Kidney epithelial cell (primary cell): Measurements from ENCODE around the gene TRNP1. TPM values are rescaled to one million over a fixed set of nuclear protein-coding genes. Genes with fewer than 3 reads are reported as not detected.

Source experiments
- DNase-seq: peaks from one replicate; pipeline ENCODE4 v3.0.0-alpha.2; 2010; ENCODE audit warnings: low read depth
- H3K27me3 ChIP-seq: 2 replicates; pipeline ENCODE4 v1.6.0; 2011; ENCODE audit warnings: low read length; ENCODE audit not compliant: control insufficient read depth, insufficient read depth
- H3K36me3 ChIP-seq: 2 replicates; pipeline ENCODE4 v1.5.1; 2011; ENCODE audit warnings: low read length; ENCODE audit not compliant: control insufficient read depth, insufficient read depth
- H3K4me3 ChIP-seq: 2 replicates; pipeline ENCODE4 v1.5.1; 2011; ENCODE audit warnings: low read depth, mild to moderate bottlenecking, control low read depth, low read length
- CTCF ChIP-seq: IDR thresholded peaks from 2 replicates; pipeline ENCODE4 v1.5.1; 2011; ENCODE audit warnings: mild to moderate bottlenecking, moderate library complexity, low read length, control low read depth, inconsistent platforms; ENCODE audit not compliant: insufficient read depth, poor library complexity, severe bottlenecking
- total RNA-seq: library from RNA; depleted of rRNA; stranded (reverse); fragments of >200 nt; gene quantifications from 2 replicates; pipeline ENCODE4 v1.2.3, GENCODE V29; 2015

The TRNP1 gene
- total RNA-seq, 1 donor from 2014 or later: 127 TPM

GRCh38 chr1:27036718-27037117, 43.2 kb downstream of the TRNP1 start:
- no peak for DNase-seq
- H3K36me3 ChIP-seq: no peaks in the 10 kb centered on the region
- H3K4me3 ChIP-seq: no peak overlapping the region
- H3K27me3 ChIP-seq: no peaks in the 10 kb centered on the region
- TF ChIP-seq CTCF: no peak

GRCh38 chr1:27037518-27037917, 44.0 kb downstream of the TRNP1 start:
- Histone ChIP-seq H3K27me3 (no peaks in the 10 kb centered on the region), H3K36me3 (no peaks in the 10 kb centered on the region), H3K4me3 (no peak overlapping the region)
- no peak for DNase-seq
- TF ChIP-seq CTCF: no peak

GRCh38 chr1:27038020-27038419, 44.5 kb downstream of the TRNP1 start:
- no peaks in the 10 kb centered on the region for H3K27me3 ChIP-seq
- H3K36me3 ChIP-seq: no peaks in the 10 kb centered on the region
- no peak for DNase-seq
- TF ChIP-seq CTCF: no peak
- no peak overlapping the region for H3K4me3 ChIP-seq

GRCh38 chr1:27042670-27043069, 49.2 kb downstream of the TRNP1 start:
- no peak for DNase-seq
- no peak for TF ChIP-seq CTCF
- Histone ChIP-seq H3K27me3 (no peaks in the 10 kb centered on the region), H3K36me3 (no peaks in the 10 kb centered on the region), H3K4me3 (no peak overlapping the region)

GRCh38 chr1:27044613-27045151, 51.2 kb downstream of the TRNP1 start:
- Histone ChIP-seq H3K36me3 (no peaks in the 10 kb centered on the region), H3K4me3 (no peak overlapping the region), H3K27me3 (no peaks in the 10 kb centered on the region)
- peak; percentile 98 for TF ChIP-seq CTCF
- no peak for DNase-seq

GRCh38 chr1:27045973-27046558, 52.6 kb downstream of the TRNP1 start:
- no peak for DNase-seq
- peak; percentile 87 for TF ChIP-seq CTCF
- H3K27me3 ChIP-seq: no peaks in the 10 kb centered on the region
- H3K36me3 ChIP-seq: no peaks in the 10 kb centered on the region
- H3K4me3 ChIP-seq: no peak overlapping the region
